K562 (cell line): ENCODE results near the gene CFDP1. TPM values are rescaled to one million over a fixed set of nuclear protein-coding genes. Genes with fewer than 3 reads are reported as not detected.

Experiments
- ATAC-seq: fragments of 200-7000 bp; cut with Tn5 transposase; 3 replicates; pipeline ENCODE4 v1.9.1; 2020; ENCODE audit warnings: moderate library complexity
- BruUV-seq: library from RNA; stranded (reverse); fragments of 400-500 nt; replicated peaks from 2 replicates; lab custom pipeline; 2021; lab: Mats Ljungman, UMichigan
- CTCF ChIA-PET: fragments of 300-600 bp; formaldehyde crosslinking; extraction: SDS; loops from one replicate; lab custom pipeline; 2021; ENCODE audit warnings: low intra/inter-chr PET ratio; lab: Yijun Ruan, JAX
- POLR2A ChIA-PET: fragments of 300-600, 350-650 bp; sonication (Branson Sonifier 250); formaldehyde crosslinking; extraction: SDS; loops from one replicate; lab custom pipeline; 2021; ENCODE audit warnings: antibody characterized with exemption, inconsistent platforms; lab: Yijun Ruan, JAX
- DNase-seq, 4 experiments: peaks; one replicate each; pipeline versions ENCODE4 v3.0.0 to v3.0.0-alpha.2; 2011 to 2018; ENCODE audit warnings: low spot score in 3 of 4, mixed read lengths in 3 of 4; ENCODE audit errors: extremely low read depth in 1 of 4
- FAIRE-seq: peaks from 2 replicates; lab custom pipeline; 2011; peaks lifted over from hg19 to GRCh38; lab: Jason Lieb, UNC
- H2AFZ ChIP-seq: 2 replicates; pipeline ENCODE4 v1.6.0; 2011; ENCODE audit warnings: low read depth, low read length, control low read depth, inconsistent platforms
- H3K27ac ChIP-seq: fragments of 200-600 bp; 3 replicates; pipeline ENCODE4 v1.8.0; 2011; ENCODE audit warnings: low read depth, mild to moderate bottlenecking, control low read depth, inconsistent platforms, low read length, moderate library complexity, mixed read lengths; ENCODE audit errors: extremely low read depth
- H3K27me3 ChIP-seq, 2 experiments: fragments of 300-600 bp in 1 of 2; 2 replicates in 1 of 2; 3 replicates in 1 of 2; pipeline versions ENCODE4 v1.6.0 to v1.8.0; 2011; ENCODE audit warnings: inconsistent platforms in 2 of 2, low read length in 2 of 2, mild to moderate bottlenecking in 1 of 2, mixed read lengths in 1 of 2, moderate library complexity in 1 of 2; ENCODE audit not compliant: control insufficient read depth in 2 of 2, insufficient read depth in 2 of 2
- H3K36me3 ChIP-seq: fragments of 300-600 bp; 3 replicates; pipeline ENCODE4 v1.8.0; 2011; ENCODE audit warnings: mild to moderate bottlenecking, low read length, inconsistent platforms; ENCODE audit not compliant: control insufficient read depth, insufficient read depth
- H3K4me1 ChIP-seq, 2 experiments: fragments of 200-600 bp in 1 of 2; replicated peaks in 1 of 2; 2 replicates in 1 of 2; 3 replicates in 1 of 2; pipeline versions ENCODE4 v1.5.1 to v1.8.0; 2011; ENCODE audit warnings: inconsistent platforms in 2 of 2, low read length in 2 of 2, mild to moderate bottlenecking in 1 of 2, mixed read lengths in 1 of 2, moderate library complexity in 1 of 2; ENCODE audit not compliant: control insufficient read depth in 2 of 2, insufficient read depth in 2 of 2
- H3K4me2 ChIP-seq: 2 replicates; pipeline ENCODE4 v1.6.1; 2011; ENCODE audit warnings: low read length, control low read depth, inconsistent platforms, mixed read lengths; ENCODE audit not compliant: insufficient read depth
- H3K4me3 ChIP-seq: fragments of 200-600 bp; sonication (generic), shearing (Covaris generic); 2 replicates; pipeline ENCODE4 v1.5.1; 2016; ENCODE audit warnings: control low read depth, inconsistent platforms
- H3K79me2 ChIP-seq: fragments of 200-600 bp; 3 replicates; pipeline ENCODE4 v1.8.0; 2011; ENCODE audit warnings: low read length, inconsistent platforms; ENCODE audit not compliant: control insufficient read depth, insufficient read depth
- H3K9ac ChIP-seq, 2 experiments: 2 replicates each; pipeline versions ENCODE4 v1.6.0 to v1.6.1; 2011; ENCODE audit warnings: low read depth in 2 of 2, low read length in 2 of 2, control low read depth in 1 of 2, inconsistent platforms in 1 of 2, mild to moderate bottlenecking in 1 of 2, mixed read lengths in 1 of 2; ENCODE audit not compliant: insufficient read depth in 1 of 2
- H3K9me1 ChIP-seq: one replicate; pipeline ENCODE4 v1.6.0; 2011; ENCODE audit warnings: inconsistent platforms, mild to moderate bottlenecking, low read length, moderate library complexity; ENCODE audit not compliant: control insufficient read depth, insufficient read depth
- H3K9me3 ChIP-seq: replicated peaks from 2 replicates; pipeline ENCODE4 v1.5.1; 2011; ENCODE audit warnings: low read depth, low read length, inconsistent platforms; ENCODE audit not compliant: control insufficient read depth, insufficient read depth
- H4K20me1 ChIP-seq: replicated peaks from 2 replicates; pipeline ENCODE4 v1.6.1; 2011; ENCODE audit warnings: low read length, inconsistent platforms, mixed read lengths; ENCODE audit not compliant: control insufficient read depth, insufficient read depth
- ELF2 ChIP-seq: fragments of 250-450 bp; sonication (Bioruptor Pico); IDR thresholded peaks from 2 replicates; pipeline ENCODE4 v1.5.0; 2021; ENCODE audit warnings: mild to moderate bottlenecking
- GTF2E2 ChIP-seq: fragments of 200-800 bp; sonication (Bioruptor generic); IDR thresholded peaks from 2 replicates; pipeline ENCODE4 v1.6.1; 2016; ENCODE audit warnings: missing genetic modification characterization, missing compliant biosample characterization
- HDAC6 ChIP-seq: IDR thresholded peaks from 2 replicates; pipeline ENCODE4 v1.6.1; 2012; ENCODE audit warnings: low read depth, mild to moderate bottlenecking, control low read depth, inconsistent platforms, low read length, moderate library complexity
- ILK ChIP-seq: fragments of 450-650 bp; IDR thresholded peaks from 2 replicates; pipeline ENCODE4 v1.6.1; 2016; ENCODE audit warnings: missing genetic modification characterization, low read depth, mild to moderate bottlenecking, missing compliant biosample characterization, moderate library complexity, borderline replicate concordance
- NCOR1 ChIP-seq: fragments of 450-650 bp; IDR thresholded peaks from 2 replicates; pipeline ENCODE4 v1.6.1; 2016; ENCODE audit warnings: mild to moderate bottlenecking, moderate library complexity
- RBBP5 ChIP-seq: fragments of 200-600 bp; sonication (generic); IDR thresholded peaks from 2 replicates; pipeline ENCODE4 v1.6.1; 2012; ENCODE audit warnings: borderline replicate concordance, mild to moderate bottlenecking, low read length, control low read depth, inconsistent platforms; ENCODE audit not compliant: insufficient read depth, poor library complexity, severe bottlenecking
- RUNX1 ChIP-seq: sonication (generic); IDR thresholded peaks from 2 replicates; pipeline ENCODE4 v1.6.1; 2016; ENCODE audit warnings: antibody characterized with exemption, low read depth
- SMARCC2 ChIP-seq: fragments of 450-650 bp; IDR thresholded peaks from 2 replicates; pipeline ENCODE4 v1.6.1; 2017; ENCODE audit warnings: antibody characterized with exemption, moderate library complexity, mild to moderate bottlenecking, low read depth
- ZBED1 ChIP-seq: IDR thresholded peaks from 2 replicates; pipeline ENCODE4 v1.6.1; 2014
- ZNF696 ChIP-seq: fragments of 250-450 bp; sonication (Bioruptor Pico); conservative IDR thresholded peaks from 2 replicates; pipeline ENCODE4 v1.4.0; 2020; ENCODE audit warnings: mild to moderate bottlenecking, moderate library complexity
- WGBS: fragments of 100-300 bp; shearing (Covaris generic); methylation state at CpG from one replicate; pipeline ENCODE4 v1.1.6; 2016; ENCODE audit warnings: low coverage, mixed read lengths; ENCODE audit not compliant: insufficient coverage; ENCODE audit errors: missing lambda C conversion rate; 5-methylcytosine and 5-hydroxymethylcytosine counted together
- in situ Hi-C: fragments of 300-500 bp; cut with MboI; formaldehyde crosslinking; loops from 4 replicates; pipeline ENCODE4 v1.15.0; 2018; ENCODE audit warnings: inconsistent platforms, mixed read lengths
- intact Hi-C: fragments of 100-400 bp; cut with micrococcal nuclease; formaldehyde crosslinking; loops from 2 replicates; pipeline ENCODE4 v1.14.2; 2022
- polyA plus RNA-seq, 8 experiments: library from polyadenylated mRNA; depleted of rRNA in 4 of 8; stranded (reverse) in 5 of 8; unstranded in 3 of 8; fragments of >200 nt; fragmentation: Nextera tagmentation in 2 of 8; fragmentation: Illumina TruSeq in 1 of 8; extraction: Ambion mirVana in 2 of 8; extraction: Trizol in 1 of 8; gene quantifications; 2 replicates each; pipeline versions ENCODE4 v1.2.1 to v1.2.3, GENCODE V29; 2011 to 2014; ENCODE audit warnings: inconsistent platforms in 1 of 8, missing spikeins in 1 of 8
- total RNA-seq, 7 experiments: library from RNA; depleted of rRNA in 6 of 7; stranded (reverse); fragments of >200 nt in 6 of 7; fragmentation: Illumina TruSeq in 2 of 7; extraction: Trizol in 2 of 7; gene quantifications; 2 replicates each; pipeline versions ENCODE4 v1.2.1 to v1.2.3, GENCODE V29; 2011 to 2021; ENCODE audit warnings: low replicate concordance in 1 of 7
- TF ChIP-seq, protein P1 (sequence below): fragments of 250-450 bp; sonication (Bioruptor Pico); IDR thresholded peaks from 2 replicates; pipeline ENCODE4 v1.8.0; 2022; ENCODE audit warnings: moderate library complexity, mild to moderate bottlenecking, inconsistent platforms
- TF ChIP-seq, protein P2 (sequence below): fragments of 250-450 bp; sonication (Bioruptor Pico); IDR thresholded peaks from 2 replicates; pipeline ENCODE4 v1.4.0; 2020

The CFDP1 gene
- total and polyA plus RNA-seq, 9 of the 15 experiments (the other 6 are each of a cell fraction or from before 2014, with no cell fraction given) = 31.5 to 78.4 (median 61.7) TPM

DNA sequence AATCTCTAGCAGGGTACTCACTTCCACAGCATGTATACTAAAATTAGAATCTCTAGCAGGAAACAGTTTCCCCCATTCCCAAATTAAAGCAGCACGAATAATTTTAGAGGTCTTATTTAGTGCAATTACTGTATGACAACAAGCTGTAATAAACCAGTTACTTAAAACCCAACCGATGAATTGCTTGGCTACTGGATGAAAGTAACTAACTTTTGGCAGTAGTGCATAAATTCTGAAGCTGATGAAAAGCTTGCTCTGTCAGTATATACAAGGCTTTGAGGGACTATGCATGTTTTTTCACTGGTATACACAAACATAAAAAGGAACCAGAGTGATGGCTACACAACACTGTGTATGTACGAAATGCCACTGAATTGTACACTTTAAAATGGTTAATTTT, 89.4 kb downstream of the CFDP1 start:
- H3K4me3 ChIP-seq = no peak overlapping the region
- no peaks in the 10 kb centered on the region for H3K9me1 ChIP-seq
- H3K27me3 ChIP-seq = no peaks in the 10 kb centered on the region
- 81% methylated on average over 3 of the region's 3 CpGs for WGBS
- no peaks in the 10 kb centered on the region for H3K4me1 ChIP-seq
- in situ Hi-C loops = no loop called here
- H3K9me3 ChIP-seq = no peaks in the 10 kb centered on the region
- no peak for FAIRE-seq
- H3K36me3 ChIP-seq = peaks cover 7% of the 10 kb centered on the region; the same call in 2 of the 3 replicates
- H3K9ac ChIP-seq = no peak overlapping the region
- H3K4me2 ChIP-seq = no peak overlapping the region
- TF ChIP-seq ZNF696 (CRISPR knock-in tag) (no peak), NCOR1 (no peak), ILK (tag) (no peak), ELF2 (CRISPR knock-in tag) (no peak), GTF2E2 (tag) (no peak)
- TF ChIP-seq, protein P1, sequence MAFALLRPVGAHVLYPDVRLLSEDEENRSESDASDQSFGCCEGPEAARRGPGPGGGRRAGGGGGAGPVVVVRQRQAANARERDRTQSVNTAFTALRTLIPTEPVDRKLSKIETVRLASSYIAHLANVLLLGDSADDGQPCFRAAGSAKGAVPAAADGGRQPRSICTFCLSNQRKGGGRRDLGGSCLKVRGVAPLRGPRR = no peak
- TF ChIP-seq, all 486 proteins: peak for 0
- ATAC-seq = no peak
- no TSS peak for BruUV-seq
- intact Hi-C loops = no loop called here
- Histone ChIP-seq H2AFZ (no peak overlapping the region), H4K20me1 (no peaks in the 10 kb centered on the region), H3K27ac (no peak overlapping the region), H3K79me2 (no peaks in the 10 kb centered on the region)
- POLR2A ChIA-PET = no interaction called here
- CTCF ChIA-PET = no interaction called here
- DNase-seq = no peak

DNA sequence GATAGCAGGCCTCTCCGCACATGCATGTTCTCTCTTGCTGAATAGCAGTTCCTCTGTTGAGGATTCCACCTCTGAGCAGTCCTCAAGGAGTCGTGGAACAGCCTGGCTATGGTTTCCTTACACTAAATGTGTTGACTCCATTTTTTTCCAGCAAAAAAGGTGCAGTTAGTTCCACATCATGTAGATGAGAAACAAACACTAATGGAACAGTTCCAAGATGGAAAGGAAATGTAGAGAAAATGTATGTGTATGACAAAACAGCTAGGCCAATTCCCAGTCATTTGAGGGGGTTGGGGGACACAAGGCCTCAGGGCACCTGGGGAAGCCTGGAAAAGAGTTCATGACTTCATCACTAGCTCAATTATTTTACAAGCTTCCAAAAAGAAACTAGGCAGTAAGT, 90.0 kb downstream of the CFDP1 start:
- Histone ChIP-seq H3K36me3 (peaks cover 7% of the 10 kb centered on the region; the same call in 2 of the 3 replicates), H3K9me1 (no peaks in the 10 kb centered on the region), H4K20me1 (no peaks in the 10 kb centered on the region), H3K4me2 (no peak overlapping the region), H2AFZ (no peak overlapping the region), H3K79me2 (no peaks in the 10 kb centered on the region), H3K9ac (no peak overlapping the region), H3K9me3 (no peaks in the 10 kb centered on the region), H3K27me3 (no peaks in the 10 kb centered on the region), H3K4me3 (no peak overlapping the region), H3K27ac (no peak overlapping the region), H3K4me1 (no peaks in the 10 kb centered on the region)
- intact Hi-C loops = no loop called here
- WGBS = 88% methylated on average over 2 of the region's 2 CpGs
- ATAC-seq (no peak), DNase-seq (no peak), FAIRE-seq (no peak)
- CTCF ChIA-PET = no interaction called here
- in situ Hi-C loops = no loop called here
- no TSS peak for BruUV-seq
- POLR2A ChIA-PET = no interaction called here
- TF ChIP-seq SMARCC2 (no peak), RUNX1 (no peak), ZBED1 (no peak), RBBP5 (no peak), HDAC6 (no peak)
- TF ChIP-seq, protein P2, sequence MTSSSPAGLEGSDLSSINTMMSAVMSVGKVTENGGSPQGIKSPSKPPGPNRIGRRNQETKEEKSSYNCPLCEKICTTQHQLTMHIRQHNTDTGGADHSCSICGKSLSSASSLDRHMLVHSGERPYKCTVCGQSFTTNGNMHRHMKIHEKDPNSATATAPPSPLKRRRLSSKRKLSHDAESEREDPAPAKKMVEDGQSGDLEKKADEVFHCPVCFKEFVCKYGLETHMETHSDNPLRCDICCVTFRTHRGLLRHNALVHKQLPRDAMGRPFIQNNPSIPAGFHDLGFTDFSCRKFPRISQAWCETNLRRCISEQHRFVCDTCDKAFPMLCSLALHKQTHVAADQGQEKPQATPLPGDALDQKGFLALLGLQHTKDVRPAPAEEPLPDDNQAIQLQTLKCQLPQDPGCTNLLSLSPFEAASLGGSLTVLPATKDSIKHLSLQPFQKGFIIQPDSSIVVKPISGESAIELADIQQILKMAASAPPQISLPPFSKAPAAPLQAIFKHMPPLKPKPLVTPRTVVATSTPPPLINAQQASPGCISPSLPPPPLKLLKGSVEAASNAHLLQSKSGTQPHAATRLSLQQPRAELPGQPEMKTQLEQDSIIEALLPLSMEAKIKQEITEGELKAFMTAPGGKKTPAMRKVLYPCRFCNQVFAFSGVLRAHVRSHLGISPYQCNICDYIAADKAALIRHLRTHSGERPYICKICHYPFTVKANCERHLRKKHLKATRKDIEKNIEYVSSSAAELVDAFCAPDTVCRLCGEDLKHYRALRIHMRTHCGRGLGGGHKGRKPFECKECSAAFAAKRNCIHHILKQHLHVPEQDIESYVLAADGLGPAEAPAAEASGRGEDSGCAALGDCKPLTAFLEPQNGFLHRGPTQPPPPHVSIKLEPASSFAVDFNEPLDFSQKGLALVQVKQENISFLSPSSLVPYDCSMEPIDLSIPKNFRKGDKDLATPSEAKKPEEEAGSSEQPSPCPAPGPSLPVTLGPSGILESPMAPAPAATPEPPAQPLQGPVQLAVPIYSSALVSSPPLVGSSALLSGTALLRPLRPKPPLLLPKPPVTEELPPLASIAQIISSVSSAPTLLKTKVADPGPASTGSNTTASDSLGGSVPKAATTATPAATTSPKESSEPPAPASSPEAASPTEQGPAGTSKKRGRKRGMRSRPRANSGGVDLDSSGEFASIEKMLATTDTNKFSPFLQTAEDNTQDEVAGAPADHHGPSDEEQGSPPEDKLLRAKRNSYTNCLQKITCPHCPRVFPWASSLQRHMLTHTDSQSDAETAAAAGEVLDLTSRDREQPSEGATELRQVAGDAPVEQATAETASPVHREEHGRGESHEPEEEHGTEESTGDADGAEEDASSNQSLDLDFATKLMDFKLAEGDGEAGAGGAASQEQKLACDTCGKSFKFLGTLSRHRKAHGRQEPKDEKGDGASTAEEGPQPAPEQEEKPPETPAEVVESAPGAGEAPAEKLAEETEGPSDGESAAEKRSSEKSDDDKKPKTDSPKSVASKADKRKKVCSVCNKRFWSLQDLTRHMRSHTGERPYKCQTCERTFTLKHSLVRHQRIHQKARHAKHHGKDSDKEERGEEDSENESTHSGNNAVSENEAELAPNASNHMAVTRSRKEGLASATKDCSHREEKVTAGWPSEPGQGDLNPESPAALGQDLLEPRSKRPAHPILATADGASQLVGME (CRISPR knock-in tag) = no peak
